IMR-90 (cell line): Measurements from ENCODE around the gene PACS1. TPM values are rescaled to one million over a fixed set of nuclear protein-coding genes. Genes with fewer than 3 reads are reported as not detected.
A peak's percentile ranks its signal among the peaks of the same experiment; 100 is the strongest.

Experiments
- ATAC-seq: fragments of 200-7000 bp; cut with Tn5 transposase; 2 replicates; pipeline ENCODE4 v1.9.1; 2020; ENCODE audit warnings: low read depth, mild to moderate bottlenecking, moderate library complexity
- BruUV-seq: library from RNA; stranded (reverse); fragments of 400-500 nt; replicated peaks from 2 replicates; lab custom pipeline; 2021; lab: Mats Ljungman, UMichigan
- CTCF ChIA-PET: fragments of 300-600 bp; formaldehyde crosslinking; extraction: SDS; loops from one replicate; lab custom pipeline; 2021; ENCODE audit warnings: antibody characterized with exemption; lab: Yijun Ruan, JAX
- POLR2A ChIA-PET: fragments of 300-600 bp; sonication (Branson Sonifier 250); formaldehyde crosslinking; loops from one replicate; lab custom pipeline; 2022; ENCODE audit warnings: antibody characterized with exemption; ENCODE audit not compliant: unreplicated experiment; lab: Charles Lee
- DNase-seq: peaks from one replicate; pipeline ENCODE4 v3.0.0; 2013
- H2AFZ ChIP-seq: replicated peaks from 2 replicates; pipeline ENCODE3; 2013; ENCODE audit warnings: low read length, mild to moderate bottlenecking; ENCODE audit not compliant: poor library complexity
- H2AK5ac ChIP-seq: 2 replicates; pipeline ENCODE4 v1.6.1; 2013; ENCODE audit warnings: low read depth, low read length, inconsistent platforms
- H2AK9ac ChIP-seq: replicated peaks from 2 replicates; pipeline ENCODE3; 2013; ENCODE audit warnings: mild to moderate bottlenecking, low read depth, low read length, moderate library complexity; ENCODE audit not compliant: poor library complexity
- H2BK120ac ChIP-seq: 2 replicates; pipeline ENCODE4 v1.6.1; 2013; ENCODE audit warnings: low read depth, low read length, inconsistent platforms
- H2BK15ac ChIP-seq: 3 replicates; pipeline ENCODE4 v1.6.1; 2013; ENCODE audit warnings: low read depth, low read length, inconsistent platforms
- H2BK20ac ChIP-seq: 2 replicates; pipeline ENCODE4 v1.6.1; 2013; ENCODE audit warnings: low read depth, mild to moderate bottlenecking, inconsistent platforms, low read length, moderate library complexity
- H2BK5ac ChIP-seq: 2 replicates; pipeline ENCODE4 v1.6.1; 2013; ENCODE audit warnings: mild to moderate bottlenecking, low read depth, low read length, inconsistent platforms; ENCODE audit not compliant: poor library complexity, severe bottlenecking
- H3K14ac ChIP-seq: replicated peaks from 2 replicates; pipeline ENCODE4 v1.6.1; 2013; ENCODE audit warnings: low read depth, low read length, inconsistent platforms
- H3K18ac ChIP-seq: 2 replicates; pipeline ENCODE4 v1.6.1; 2013; ENCODE audit warnings: low read depth, low read length, control low read depth
- H3K23ac ChIP-seq: 2 replicates; pipeline ENCODE4 v1.6.1; 2013; ENCODE audit warnings: low read depth, low read length, inconsistent platforms
- H3K27ac ChIP-seq: 2 replicates; pipeline ENCODE4 v1.5.1; 2013; ENCODE audit warnings: mild to moderate bottlenecking, control low read depth, low read length; ENCODE audit not compliant: insufficient read depth
- H3K27me3 ChIP-seq: 2 replicates; pipeline ENCODE4 v1.6.1; 2013; ENCODE audit warnings: low read length; ENCODE audit not compliant: control insufficient read depth, insufficient read depth
- H3K36me3 ChIP-seq: 2 replicates; pipeline ENCODE4 v1.6.1; 2013; ENCODE audit warnings: low read length, mixed read lengths; ENCODE audit not compliant: control insufficient read depth, insufficient read depth
- H3K4ac ChIP-seq: 2 replicates; pipeline ENCODE4 v1.6.1; 2013; ENCODE audit warnings: low read depth, low read length, inconsistent platforms
- H3K4me1 ChIP-seq: 2 replicates; pipeline ENCODE4 v1.6.1; 2013; ENCODE audit warnings: low read length, mixed read lengths; ENCODE audit not compliant: control insufficient read depth, insufficient read depth
- H3K4me2 ChIP-seq: 2 replicates; pipeline ENCODE4 v1.6.1; 2013; ENCODE audit warnings: low read depth, mild to moderate bottlenecking, control low read depth, low read length, moderate library complexity
- H3K4me3 ChIP-seq: 2 replicates; pipeline ENCODE4 v1.5.1; 2013; ENCODE audit warnings: low read depth, mild to moderate bottlenecking, control low read depth, low read length, moderate library complexity; ENCODE audit not compliant: insufficient read depth
- H3K56ac ChIP-seq: 2 replicates; pipeline ENCODE4 v1.6.1; 2013; ENCODE audit warnings: low read length, inconsistent platforms; ENCODE audit not compliant: insufficient read depth; ENCODE audit errors: extremely low read depth
- H3K79me1 ChIP-seq, 2 experiments: 2 replicates each; pipeline ENCODE4 v1.6.1; 2013; ENCODE audit warnings: low read length in 2 of 2, inconsistent platforms in 1 of 2, low read depth in 1 of 2
- H3K9ac ChIP-seq: 2 replicates; pipeline ENCODE4 v1.6.1; 2013; ENCODE audit warnings: low read depth, low read length, control low read depth
- H3K9me1 ChIP-seq: 2 replicates; pipeline ENCODE4 v1.6.1; 2013; ENCODE audit warnings: low read length, inconsistent platforms; ENCODE audit not compliant: insufficient read depth
- H3K9me3 ChIP-seq: 2 replicates; pipeline ENCODE4 v1.6.1; 2013; ENCODE audit warnings: low read length; ENCODE audit not compliant: control insufficient read depth, insufficient read depth
- H4K20me1 ChIP-seq: 2 replicates; pipeline ENCODE4 v1.6.1; 2013; ENCODE audit warnings: low read length, inconsistent platforms; ENCODE audit not compliant: insufficient read depth
- H4K5ac ChIP-seq: 2 replicates; pipeline ENCODE4 v1.6.1; 2013; ENCODE audit warnings: mild to moderate bottlenecking, low read depth, low read length, control low read depth
- H4K8ac ChIP-seq, 2 experiments: 2 replicates each; pipeline ENCODE4 v1.6.1; 2013; ENCODE audit warnings: low read depth in 2 of 2, low read length in 2 of 2, control low read depth in 1 of 2, inconsistent platforms in 1 of 2
- H4K91ac ChIP-seq: 2 replicates; pipeline ENCODE4 v1.6.1; 2013; ENCODE audit warnings: low read depth, low read length, inconsistent platforms; ENCODE audit not compliant: insufficient read depth
- ELK1 ChIP-seq: fragments of 150-350 bp; IDR thresholded peaks from 2 replicates; pipeline ENCODE4 v1.6.1; 2016; ENCODE audit warnings: low read depth, mild to moderate bottlenecking, low read length, moderate library complexity, borderline replicate concordance
- MAFK ChIP-seq: IDR thresholded peaks from 2 replicates; pipeline ENCODE4 v1.6.1; 2012; ENCODE audit warnings: low read depth, low read length, improper control_type of control experiment
- NFE2L2 ChIP-seq: fragments of 150-350 bp; IDR thresholded peaks from 2 replicates; pipeline ENCODE4 v1.6.1; 2016; ENCODE audit warnings: low read depth, mild to moderate bottlenecking, low read length
- WGBS, 2 experiments: methylation state at CpG; one replicate each; pipeline versions ENCODE4 v1.1.5 to v1.1.7; 2013; ENCODE audit warnings: missing lambda C conversion rate in 2 of 2; ENCODE audit not compliant: insufficient read length in 1 of 2; ENCODE audit errors: extremely low coverage in 2 of 2; 5-methylcytosine and 5-hydroxymethylcytosine counted together
- dilution Hi-C: fragments of 300-500 bp; cut with HindIII; formaldehyde crosslinking; loops from one replicate; pipeline ENCODE4 v1.14.3; 2018; ENCODE audit warnings: low sequenced_read_pairs; ENCODE audit not compliant: unreplicated experiment
- in situ Hi-C: fragments of 300-500 bp; cut with MboI; formaldehyde crosslinking; loops from 3 replicates; pipeline ENCODE4 v1.14.3; 2019; ENCODE audit warnings: low sequenced_read_pairs, inconsistent platforms, mixed read lengths
- intact Hi-C: fragments of 100-400 bp; cut with micrococcal nuclease; formaldehyde crosslinking; loops from 2 replicates; pipeline ENCODE4 v1.10.0; 2022
- polyA plus RNA-seq, 3 experiments: library from polyadenylated mRNA; depleted of rRNA; stranded (reverse); fragments of >200 nt; gene quantifications; 2 replicates each; pipeline ENCODE4 v1.2.3, GENCODE V29; 2012; ENCODE audit warnings: low replicate concordance in 1 of 3
- total RNA-seq: library from RNA; depleted of rRNA; stranded (reverse); fragments of >200 nt; gene quantifications from 2 replicates; pipeline ENCODE4 v1.2.3, GENCODE V29; 2012

PACS1 gene
- total and polyA plus RNA-seq, 2 of the 4 experiments (the other 2 are of a cell fraction): 7.3 to 32.0 TPM

- BruUV-seq: no TSS peak
- Histone ChIP-seq H3K27me3 (no peaks in the 10 kb centered on the region), H3K4ac (0 out of 2 replicates have a peak overlapping the region, but pooled peaks have one; percentile 3), H4K8ac (peak overlapping the region in 1 of 2 experiments; percentile 29; a peak in 2 of 4 replicates), H4K20me1 (peaks cover 19% of the 10 kb centered on the region), H3K9ac (peak overlapping the region; percentile 88), H3K56ac (no peak overlapping the region), H3K4me1 (peaks cover 8% of the 10 kb centered on the region; the same call in 1 of the 2 replicates), H3K18ac (no peak overlapping the region), H3K14ac (peak overlapping the region; percentile 31; the same call in 1 of the 2 replicates), H3K27ac (peak overlapping the region; percentile 72), H3K4me2 (peak overlapping the region; percentile 93), H2BK120ac (no peak overlapping the region), H3K23ac (peak overlapping the region; percentile 21; the same call in 1 of the 2 replicates), H2BK20ac (no peak overlapping the region), H4K91ac (no peak overlapping the region), H2BK15ac (no peak overlapping the region), H2AK5ac (peak overlapping the region; percentile 80), H2AK9ac (peak overlapping the region; percentile 96), H3K4me3 (peak overlapping the region; percentile 72), H4K5ac (no peak overlapping the region), H3K79me1 (peaks cover 28 to 49% of the 10 kb centered on the region in 2 experiments), H2AFZ (peak overlapping the region; percentile 98), H3K36me3 (peaks cover 36% of the 10 kb centered on the region), H3K9me3 (no peaks in the 10 kb centered on the region), H3K9me1 (no peaks in the 10 kb centered on the region; the same call in 1 of the 2 replicates), H2BK5ac (peak overlapping the region; percentile 15)
- ChIA-PET CTCF (interaction anchor here (0.6 to 1.0 kb wide), 3 partner anchors 24 to 562 kb away, joined by 3 to 4 read pairs (median 3); no protein-coding TSS in a partner anchor), POLR2A (no interaction called here)
- in situ Hi-C loops: no loop called here
- TF ChIP-seq NFE2L2 (no peak), ELK1 (no peak), MAFK (no peak)
- dilution Hi-C loops: no loop called here
- DNase-seq (no peak), ATAC-seq (peak; percentile 4)
- 3% methylated on average over 18 of the region's 28 CpGs; no CpG with 5 or more reads in 1 of the 2 experiments for WGBS, 2 experiments
- intact Hi-C loops: loop anchor here (2.0 kb wide), 2 partner anchors 36 to 188 kb away; partner anchors contain the start of gene PACS1
These were observed 188.4 kb downstream of the PACS1 start for GRCh38 chr11:66258473-66258893.
